Anterior cingulate cortex (tissue), 58 donors: ENCODE measurements around the gene KCNMA1.
"Not testable (repeated sequence)": the region's sequence is repeated elsewhere in the genome, so short reads cannot be mapped to it uniquely, and the experiment has no call there.

ENCODE experiments used
- DNase-seq, 58 donors: peaks; one replicate each; lab custom pipeline; 2025; lab: John Stamatoyannopoulos, UW

Gene KCNMA1

GRCh38 chr10:77387701-77388100 is 249.9 kb downstream of the KCNMA1 start:
- DNase-seq = not testable (repeated sequence)

GRCh38 chr10:77387247-77387646 is 250.4 kb downstream of the KCNMA1 start:
- no peak for DNase-seq

GRCh38 chr10:77386838-77387237 is 250.8 kb downstream of the KCNMA1 start:
- DNase-seq = peak in 24 of 58 donors; percentile 11 to 74 (median 40)

GRCh38 chr10:77386365-77386764 is 251.2 kb downstream of the KCNMA1 start:
- DNase-seq = no peak

GRCh38 chr10:77385315-77385714 is 252.3 kb downstream of the KCNMA1 start:
- no peak for DNase-seq

GRCh38 chr10:77383861-77384553 is 253.6 kb downstream of the KCNMA1 start:
- peak in 29 of 58 donors; percentile 6 to 73 (median 34) for DNase-seq

- DNase-seq = no peak
These were observed 255.9 kb downstream of the KCNMA1 start for GRCh38 chr10:77381750-77382149.

GRCh38 chr10:77380723-77381122 is 256.9 kb downstream of the KCNMA1 start:
- DNase-seq = no peak

GRCh38 chr10:77380191-77380590 is 257.4 kb downstream of the KCNMA1 start:
- no peak for DNase-seq

GRCh38 chr10:77378366-77379349 is 258.9 kb downstream of the KCNMA1 start:
- no peak for DNase-seq

- DNase-seq = no peak
These were observed 259.8 kb downstream of the KCNMA1 start for GRCh38 chr10:77377678-77378352.

DNA sequence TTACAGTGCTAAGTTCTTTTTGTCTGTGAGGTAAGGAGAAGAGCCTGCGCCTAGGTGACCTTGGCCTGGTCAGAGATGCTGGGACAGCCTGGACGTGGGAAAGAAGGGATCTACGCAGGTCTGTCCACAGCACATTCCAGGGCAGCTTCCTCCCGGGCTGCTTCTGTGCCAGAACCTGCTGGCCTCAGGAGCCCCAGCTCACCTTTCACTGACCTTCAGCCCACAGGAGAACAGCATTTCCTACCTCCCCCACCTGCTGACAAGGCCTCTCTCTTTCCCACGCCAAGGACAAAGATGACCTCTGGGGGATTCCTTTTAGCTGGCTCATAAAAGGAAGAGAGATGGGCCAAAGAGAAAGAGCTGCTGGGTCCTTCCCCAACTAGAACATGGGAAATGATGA is 260.6 kb downstream of the KCNMA1 start:
- DNase-seq = no peak

GRCh38 chr10:77374189-77374656 is 263.4 kb downstream of the KCNMA1 start:
- no peak for DNase-seq

DNA sequence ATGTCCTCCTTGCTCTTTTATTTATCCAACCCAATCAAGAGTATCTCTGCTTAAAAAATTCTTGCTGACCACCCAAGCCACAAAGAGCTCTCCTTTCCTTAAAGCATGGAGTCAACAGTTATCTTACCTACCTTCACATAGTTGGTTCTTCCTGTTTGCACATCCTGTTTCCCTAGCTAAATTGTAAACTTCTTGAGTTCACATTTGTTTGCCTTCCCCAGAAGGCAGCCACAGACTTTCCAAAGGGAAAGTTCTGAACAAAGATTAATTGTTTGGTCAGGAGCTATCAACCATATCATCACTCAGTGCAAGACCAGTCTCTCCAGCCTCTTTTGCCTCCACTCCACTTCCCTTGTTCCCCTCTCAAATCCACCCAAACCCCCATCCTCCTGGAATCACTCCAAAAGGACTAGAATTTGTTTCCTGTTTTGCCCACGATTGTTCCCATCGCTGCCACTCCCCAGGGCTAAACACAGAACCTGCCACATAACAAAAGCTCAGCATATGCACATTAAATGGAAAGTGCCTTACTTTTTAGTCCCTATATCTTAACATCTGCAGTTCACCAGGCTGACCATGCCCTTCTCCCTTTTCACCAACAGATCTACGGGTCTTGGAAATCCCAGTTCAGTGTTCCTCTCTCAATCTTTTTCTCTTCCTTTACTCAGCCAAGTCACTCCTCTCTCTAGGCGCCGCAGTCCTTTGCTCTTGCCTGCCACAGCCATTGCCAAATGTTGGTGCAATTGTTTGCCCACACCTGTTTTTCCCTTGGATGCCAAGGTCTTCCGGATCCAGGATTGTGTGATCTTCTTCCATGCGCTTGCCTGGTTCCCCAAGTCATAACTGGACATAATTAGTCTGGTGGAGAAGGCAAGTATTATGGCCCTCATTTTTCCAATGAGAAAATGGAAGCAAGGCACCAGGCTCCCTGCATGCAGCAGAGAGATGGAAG is 265.5 kb downstream of the KCNMA1 start:
- no peak for DNase-seq

GRCh38 chr10:77371421-77371820 is 266.2 kb downstream of the KCNMA1 start:
- no peak for DNase-seq

- no peak for DNase-seq
These were observed 269.6 kb downstream of the KCNMA1 start for GRCh38 chr10:77368006-77368405.

DNA sequence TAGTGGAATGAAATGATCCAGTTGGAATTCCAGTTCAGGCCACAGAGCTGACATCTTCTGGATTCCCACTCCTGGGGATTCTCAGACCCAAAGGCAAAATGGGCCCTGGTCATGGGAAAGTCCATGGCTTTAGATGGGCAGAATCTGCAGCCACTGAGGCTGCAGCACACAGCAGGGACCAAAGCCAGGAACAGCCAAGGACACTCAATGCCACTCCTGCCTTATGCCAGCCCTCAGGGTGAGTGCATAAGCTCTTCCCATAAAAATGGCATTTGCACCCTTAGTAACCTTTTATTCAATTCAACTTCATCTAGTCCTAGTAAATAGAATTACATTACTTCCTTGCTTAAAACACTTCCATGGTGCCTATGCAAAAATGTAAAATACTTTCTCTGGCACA is 274.4 kb downstream of the KCNMA1 start:
- no peak for DNase-seq

DNA sequence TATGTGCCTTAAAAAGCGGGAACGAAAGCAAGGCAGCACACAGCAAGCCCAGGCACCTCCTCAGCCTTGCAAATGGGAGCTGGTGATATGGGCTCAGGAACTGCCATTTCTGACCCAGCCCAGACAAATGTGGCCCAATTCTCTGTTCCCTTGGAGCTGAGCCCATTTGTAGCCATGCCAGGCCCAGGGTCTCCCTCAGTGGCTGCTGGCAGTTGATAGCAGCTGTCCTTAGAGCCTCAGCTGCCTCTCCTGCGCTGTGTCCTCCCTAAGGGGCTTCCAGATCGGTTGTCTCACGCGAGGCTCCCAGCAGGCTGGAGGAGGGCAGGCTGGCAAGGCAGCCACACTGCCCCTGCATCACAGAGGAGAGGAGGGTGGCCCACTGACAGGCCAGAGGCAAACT is 275.8 kb downstream of the KCNMA1 start:
- DNase-seq = no peak

GRCh38 chr10:77361426-77361825 is 276.2 kb downstream of the KCNMA1 start:
- DNase-seq = no peak

DNA sequence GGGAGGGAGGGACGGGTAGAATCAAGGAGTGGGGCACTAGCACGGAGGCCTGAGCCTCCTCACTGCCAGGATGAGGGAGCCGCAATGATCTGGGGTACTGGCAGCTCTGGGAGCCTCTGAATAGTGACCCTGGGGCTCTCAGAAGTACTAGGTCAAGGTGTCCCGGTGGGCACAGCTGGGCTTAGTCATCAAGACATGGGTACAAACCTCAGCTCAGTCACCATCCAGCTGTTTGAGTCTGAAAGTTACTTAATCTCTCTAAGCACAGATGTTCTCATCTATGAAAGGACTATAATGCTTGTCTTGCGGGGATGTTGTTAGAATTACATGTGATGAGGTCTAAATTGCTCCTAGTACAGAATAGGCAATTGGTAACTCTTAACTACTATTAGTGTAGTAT is 276.8 kb downstream of the KCNMA1 start:
- DNase-seq = no peak
